SU-DHL-6 (cell line): ENCODE data around the gene ZNF668.

Experiments
- CTCF ChIP-seq: fragments of 200-600 bp; sonication (generic); IDR thresholded peaks from one replicate; pipeline ENCODE4 v1.5.1; 2017; ENCODE audit warnings: antibody characterized with exemption, mild to moderate bottlenecking, low read length, moderate library complexity; ENCODE audit not compliant: insufficient read depth, poor library complexity, severe bottlenecking
- EZH2phosphoT487 ChIP-seq: fragments of 200-600 bp; sonication (generic), shearing (Covaris generic); conservative IDR thresholded peaks from 2 replicates; pipeline ENCODE4 v1.6.1; 2018; ENCODE audit warnings: mild to moderate bottlenecking, antibody characterized with exemption, low read length, moderate library complexity, mixed read lengths

- no peak for TF ChIP-seq CTCF
- TF ChIP-seq EZH2phosphoT487, result no peak
Measured at GRCh38 chr16:31084584-31085302, 10.7 kb upstream of the ZNF668 start.
